NCI-H345 treated with DMSO at 0.1 percent for 48 hours (cell line): ENCODE data around the gene PPP1R2.

ENCODE experiments used
- DNase-seq: peaks from one replicate; lab custom pipeline; 2025; ENCODE audit not compliant: unreplicated experiment; lab: John Stamatoyannopoulos, UW

The PPP1R2 gene

GRCh38 chr3:195566797-195567196 is 23.7 kb upstream of the PPP1R2 start:
- no peak for DNase-seq

DNA sequence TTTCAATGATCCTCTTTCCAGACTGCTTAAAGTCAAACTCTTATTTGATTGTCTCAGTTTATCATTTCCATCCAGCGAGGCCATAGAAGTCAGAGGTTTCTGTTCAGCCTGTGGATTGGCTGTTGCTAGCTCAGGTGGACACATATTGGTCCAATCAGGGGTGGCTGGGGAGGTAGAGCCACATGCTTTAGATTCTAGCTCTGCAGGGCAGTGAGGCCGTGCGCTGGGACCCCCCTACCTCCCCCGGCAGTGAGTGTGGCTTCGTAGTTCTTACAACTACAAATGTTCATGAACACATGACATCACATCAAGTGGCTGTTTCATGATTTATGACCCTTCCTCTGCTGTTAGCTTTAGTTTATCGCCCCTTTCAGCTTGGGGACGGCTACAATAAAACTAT is 22.6 kb upstream of the PPP1R2 start:
- no peak for DNase-seq

DNA sequence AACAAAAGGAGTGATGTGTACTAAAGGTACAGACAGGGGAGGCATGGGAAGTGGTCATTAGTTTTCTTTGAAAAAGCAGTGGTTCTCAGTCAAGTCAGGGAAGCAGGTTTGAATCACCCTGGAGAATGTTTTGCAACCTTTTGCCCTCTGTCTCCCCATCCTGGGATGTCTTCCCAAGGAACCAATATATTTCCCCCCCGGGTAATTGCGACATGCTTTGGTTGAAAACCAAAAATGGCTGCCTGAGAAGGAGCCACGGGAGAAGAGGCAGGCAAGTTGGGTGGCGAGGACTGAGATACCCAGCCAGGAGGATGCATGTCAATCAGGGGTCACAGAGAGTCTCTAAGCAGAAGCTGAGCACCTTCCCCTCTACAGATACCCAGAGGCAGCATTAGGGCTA is 20.2 kb upstream of the PPP1R2 start:
- DNase-seq: no peak

- no peak for DNase-seq
Measured at GRCh38 chr3:195559723-195560409, 16.7 kb upstream of the PPP1R2 start.

- peak; percentile 14 for DNase-seq
Measured at GRCh38 chr3:195558602-195559001, 15.5 kb upstream of the PPP1R2 start.

DNA sequence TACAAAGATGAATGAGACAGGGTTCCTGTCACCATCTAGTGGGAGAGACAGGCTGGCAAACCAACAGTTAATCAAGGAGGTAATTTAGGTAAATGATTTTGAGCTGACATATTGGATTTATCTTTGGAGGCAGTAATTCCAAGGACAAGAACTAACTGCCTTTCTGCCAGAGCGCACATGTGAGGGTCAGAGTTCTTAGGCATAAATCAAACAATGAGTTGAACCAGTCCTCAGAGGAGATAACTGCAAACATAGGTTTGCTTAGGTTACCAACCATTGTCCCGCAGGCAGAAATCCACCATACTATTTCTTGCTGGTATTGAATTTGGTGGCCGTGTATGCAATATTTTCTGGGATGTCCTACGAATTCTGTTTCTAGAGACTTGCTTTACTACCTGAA is 14.2 kb upstream of the PPP1R2 start:
- no peak for DNase-seq

DNA sequence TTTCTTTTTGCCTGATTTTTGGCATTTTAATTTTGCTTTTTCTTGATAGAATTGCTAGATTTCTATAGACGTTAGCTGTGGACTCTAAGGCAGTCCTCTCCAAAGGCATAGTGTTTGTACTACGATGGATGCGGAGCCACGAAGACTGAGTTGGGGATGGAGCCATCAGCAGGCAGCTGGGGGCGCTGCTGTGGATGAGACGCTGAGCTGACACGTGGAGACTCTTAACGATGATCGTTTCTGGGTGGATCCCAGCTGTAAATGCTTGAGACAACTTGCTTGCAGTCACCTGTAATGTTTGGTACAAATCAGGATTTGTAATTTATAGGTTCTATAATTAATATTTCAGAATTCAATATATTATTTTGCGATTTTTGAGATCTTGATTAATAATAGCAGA is 13.3 kb upstream of the PPP1R2 start:
- no peak for DNase-seq

GRCh38 chr3:195555110-195555509 is 12.0 kb upstream of the PPP1R2 start:
- no peak for DNase-seq

GRCh38 chr3:195554458-195554857 is 11.3 kb upstream of the PPP1R2 start:
- DNase-seq: no peak

GRCh38 chr3:195553268-195553667 is 10.1 kb upstream of the PPP1R2 start:
- no peak for DNase-seq

- DNase-seq: no peak
Measured at GRCh38 chr3:195551381-195551978, 8.4 kb upstream of the PPP1R2 start.

DNA sequence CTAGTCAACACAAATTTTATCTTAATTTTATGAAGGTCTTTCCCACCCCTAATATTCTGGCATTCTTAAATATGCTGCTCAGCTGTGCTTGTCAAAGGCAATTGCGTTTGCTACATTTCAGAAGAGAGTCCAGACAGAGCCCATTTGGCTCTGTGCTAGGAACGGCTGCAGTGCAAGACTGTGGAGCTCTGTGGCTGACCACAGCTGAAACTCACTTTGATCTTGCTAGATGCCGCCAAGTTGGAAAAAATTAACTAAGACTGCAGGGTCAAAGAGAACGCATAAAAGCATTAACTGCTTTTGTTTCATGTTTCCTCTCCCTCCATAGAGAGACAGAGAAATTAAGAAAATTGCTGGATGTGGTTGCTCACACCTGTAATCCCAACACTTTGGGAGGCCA is 7.6 kb upstream of the PPP1R2 start:
- DNase-seq: no peak

GRCh38 chr3:195549931-195550519 is 6.9 kb upstream of the PPP1R2 start:
- DNase-seq: no peak

DNA sequence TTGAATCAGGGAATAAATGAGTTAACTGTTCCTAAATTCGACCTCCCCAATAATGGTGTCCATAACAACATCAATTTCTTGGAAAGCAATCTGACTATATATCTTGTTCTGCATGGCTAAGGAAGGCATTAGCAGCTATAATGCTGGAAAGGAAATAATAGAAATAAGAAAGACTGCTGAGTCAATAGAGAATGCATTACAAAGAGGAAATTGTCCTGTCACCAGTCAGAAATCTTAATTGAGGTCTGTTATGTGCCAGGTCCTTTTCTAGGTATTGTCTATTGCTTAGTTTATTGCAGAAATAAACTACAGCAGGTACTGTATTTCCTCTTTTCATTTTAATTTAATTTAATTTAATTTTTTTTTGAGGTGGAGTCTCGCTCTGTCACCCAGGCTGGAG is 5.9 kb upstream of the PPP1R2 start:
- no peak for DNase-seq

DNA sequence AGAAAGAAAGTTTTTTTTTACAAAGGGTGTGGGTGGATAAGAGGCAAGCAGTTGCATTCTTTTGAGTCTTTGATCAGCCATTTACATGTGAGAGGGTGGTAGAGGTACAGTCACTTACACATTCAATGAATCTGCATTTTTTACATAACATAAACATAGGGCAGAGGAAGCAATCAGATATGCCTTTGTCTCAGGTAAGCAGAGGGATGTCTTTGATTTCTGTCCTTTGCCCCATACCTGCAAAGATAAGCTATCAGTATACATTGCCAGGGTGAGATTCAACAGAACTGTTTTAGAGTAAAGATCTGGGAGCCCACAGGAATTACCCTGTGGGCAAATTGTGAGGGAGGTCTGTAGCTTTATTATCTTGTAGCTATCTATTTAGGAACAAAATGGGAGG is 5.4 kb upstream of the PPP1R2 start:
- DNase-seq: no peak

DNA sequence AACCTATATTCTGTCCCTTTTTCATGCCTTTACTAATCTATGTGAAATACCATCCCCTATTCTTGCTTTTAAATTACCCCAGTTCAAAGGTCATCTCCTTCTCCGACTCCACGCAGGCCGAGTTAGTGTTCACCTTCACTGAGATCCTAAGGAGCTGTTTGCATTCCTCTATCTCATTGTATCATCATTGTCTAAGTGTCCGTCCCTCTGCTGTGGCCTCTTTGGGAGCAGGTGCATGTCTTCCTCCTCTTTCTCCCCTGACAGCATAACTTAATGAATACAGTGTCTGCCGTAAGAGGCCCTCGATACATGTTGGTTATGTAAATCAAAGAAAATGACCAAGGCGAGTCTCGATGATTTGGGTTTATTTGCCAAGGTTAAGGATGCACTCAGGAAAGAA is 4.9 kb upstream of the PPP1R2 start:
- DNase-seq: no peak

DNA sequence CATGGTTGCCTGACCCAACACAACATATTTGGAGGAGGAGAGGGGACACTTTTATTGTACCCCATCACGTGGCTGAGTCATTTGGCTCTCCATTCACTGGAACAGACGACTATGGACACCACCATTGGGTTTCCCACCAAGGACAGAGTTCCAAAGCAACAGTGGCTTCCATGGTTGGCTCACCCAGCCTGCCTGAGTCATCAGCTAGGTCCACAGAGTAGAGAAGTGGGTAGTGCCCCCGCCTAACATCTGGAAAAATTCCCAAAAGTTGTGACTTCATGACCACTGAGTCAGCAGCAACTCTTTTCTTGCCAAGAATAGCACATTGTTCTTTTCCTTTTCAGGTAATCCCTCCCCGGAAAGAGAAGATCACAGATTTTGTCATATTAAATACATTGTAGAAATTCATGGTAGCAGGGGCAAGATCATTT is 3.0 kb upstream of the PPP1R2 start:
- DNase-seq: no peak

- DNase-seq: no peak
Measured at GRCh38 chr3:195544634-195545033, 1.5 kb upstream of the PPP1R2 start.

DNA sequence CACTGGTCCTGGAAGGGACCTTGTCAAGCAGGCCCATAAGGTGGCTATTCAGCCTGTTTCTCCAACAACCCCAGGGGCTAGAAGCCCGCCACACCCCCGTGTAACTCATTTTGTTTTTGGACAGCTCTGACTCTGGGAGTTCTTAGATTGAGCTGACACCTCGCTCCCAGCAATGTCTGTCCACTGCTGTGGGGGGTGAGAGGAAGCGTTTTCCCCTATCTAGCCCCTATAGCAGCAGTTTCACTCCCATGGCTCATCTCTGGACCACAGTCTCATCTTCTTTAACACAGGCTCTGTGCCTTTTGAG is 1.1 kb upstream of the PPP1R2 start:
- no peak for DNase-seq

- no peak for DNase-seq
Measured at GRCh38 chr3:195543500-195544229, 540 bp upstream of the PPP1R2 start.

- DNase-seq: peak; percentile 19
Measured at GRCh38 chr3:195542316-195542697, 818 bp downstream of the PPP1R2 start.

DNA sequence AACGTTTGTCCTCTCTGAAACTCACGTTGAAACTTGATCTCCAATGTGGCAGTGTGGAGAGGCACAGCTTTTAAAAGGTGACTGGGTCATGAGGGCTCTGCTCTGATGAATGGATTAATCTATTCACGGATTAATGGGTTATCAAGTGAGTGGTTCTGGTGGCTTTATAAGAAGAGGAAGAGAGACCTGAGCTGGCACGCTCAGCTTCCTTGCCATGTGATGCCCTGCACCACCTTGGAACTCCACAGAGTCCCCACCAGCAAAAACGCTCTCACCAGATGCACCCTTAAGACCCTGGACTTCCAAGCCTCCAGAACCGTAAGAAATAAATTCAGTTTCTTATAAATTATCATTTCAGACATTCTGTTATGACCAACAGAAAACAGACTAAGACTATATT is 2.6 kb downstream of the PPP1R2 start:
- no peak for DNase-seq
